HL-60 (cell line): ENCODE results near the gene CCDC51.

Experiments
- GABPA ChIP-seq: IDR thresholded peaks from 2 replicates; pipeline ENCODE4 v1.6.1; 2012; ENCODE audit warnings: low read depth
- SPI1 ChIP-seq: IDR thresholded peaks from 2 replicates; pipeline ENCODE4 v1.6.1; 2012; ENCODE audit warnings: low read depth, mild to moderate bottlenecking, borderline replicate concordance
- TF ChIP-seq, protein P1 (sequence below): IDR thresholded peaks from one replicate; pipeline ENCODE4 v1.5.1; 2011; ENCODE audit warnings: low read length, control low read depth, inconsistent platforms; ENCODE audit not compliant: insufficient read depth

DNA sequence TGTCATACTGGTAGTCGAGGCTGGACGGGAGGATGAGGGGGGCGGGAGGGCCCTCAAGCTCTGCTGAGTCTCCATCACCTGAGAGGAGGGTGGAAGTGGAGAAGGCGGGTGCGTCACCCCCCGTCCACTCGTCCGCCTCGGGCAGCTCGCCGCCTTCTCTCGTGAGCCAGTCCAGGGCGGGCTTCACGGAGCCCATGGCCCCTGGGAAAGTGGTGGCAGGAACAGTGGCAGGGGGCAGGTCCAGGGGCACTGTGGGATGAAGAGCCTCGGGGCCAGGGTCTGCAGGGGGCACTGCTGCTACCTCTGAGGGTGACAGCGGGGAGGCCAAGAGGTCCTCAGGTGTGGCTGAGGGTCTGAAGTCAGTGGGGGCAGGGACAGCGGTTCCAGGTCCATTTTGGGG lies 20.3 kb downstream of the CCDC51 start:
- TF ChIP-seq, protein P1, sequence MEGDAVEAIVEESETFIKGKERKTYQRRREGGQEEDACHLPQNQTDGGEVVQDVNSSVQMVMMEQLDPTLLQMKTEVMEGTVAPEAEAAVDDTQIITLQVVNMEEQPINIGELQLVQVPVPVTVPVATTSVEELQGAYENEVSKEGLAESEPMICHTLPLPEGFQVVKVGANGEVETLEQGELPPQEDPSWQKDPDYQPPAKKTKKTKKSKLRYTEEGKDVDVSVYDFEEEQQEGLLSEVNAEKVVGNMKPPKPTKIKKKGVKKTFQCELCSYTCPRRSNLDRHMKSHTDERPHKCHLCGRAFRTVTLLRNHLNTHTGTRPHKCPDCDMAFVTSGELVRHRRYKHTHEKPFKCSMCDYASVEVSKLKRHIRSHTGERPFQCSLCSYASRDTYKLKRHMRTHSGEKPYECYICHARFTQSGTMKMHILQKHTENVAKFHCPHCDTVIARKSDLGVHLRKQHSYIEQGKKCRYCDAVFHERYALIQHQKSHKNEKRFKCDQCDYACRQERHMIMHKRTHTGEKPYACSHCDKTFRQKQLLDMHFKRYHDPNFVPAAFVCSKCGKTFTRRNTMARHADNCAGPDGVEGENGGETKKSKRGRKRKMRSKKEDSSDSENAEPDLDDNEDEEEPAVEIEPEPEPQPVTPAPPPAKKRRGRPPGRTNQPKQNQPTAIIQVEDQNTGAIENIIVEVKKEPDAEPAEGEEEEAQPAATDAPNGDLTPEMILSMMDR: no peak
- no peak for TF ChIP-seq GABPA
- TF ChIP-seq SPI1: no peak
